ENCODE measurements around the gene SAP30BP.

GRCh38 chr17:75627094-75627493 is 40.0 kb upstream of the SAP30BP start:
- TF ChIP-seq EP300 (IDR thresholded peaks at IDR 0.05; ENCODE audit: borderline replicate concordance in 1 of 2, control insufficient read depth in 1 of 2, low read depth in 2 of 2, low read length in 2 of 2) (no peak), GABPA (IDR thresholded peaks at IDR 0.05; ENCODE audit: low read depth) (no peak), WRNIP1 (IDR thresholded peaks at IDR 0.05; ENCODE audit: borderline replicate concordance, low read depth, low read length) (no peak), ZNF274 (IDR thresholded peaks at IDR 0.05; ENCODE audit: insufficient read depth, insufficient read length) (no peak), SIX5 (IDR thresholded peaks at IDR 0.05; ENCODE audit: low read depth, low read length, severe bottlenecking) (no peak), HCFC1 (IDR thresholded peaks at IDR 0.05; ENCODE audit: low read length) (no peak), YY1 (IDR thresholded peaks at IDR 0.05; ENCODE audit: low read depth, low read length) (no peak), POLR2A (IDR thresholded peaks at IDR 0.05; ENCODE audit: low read depth, low read length) (0 out of 2 replicates have a peak, but pooled peaks have one; percentile 1), SMC3 (IDR thresholded peaks at IDR 0.05; ENCODE audit: borderline replicate concordance, low read length) (no peak)
- TF ChIP-seq, protein P1, sequence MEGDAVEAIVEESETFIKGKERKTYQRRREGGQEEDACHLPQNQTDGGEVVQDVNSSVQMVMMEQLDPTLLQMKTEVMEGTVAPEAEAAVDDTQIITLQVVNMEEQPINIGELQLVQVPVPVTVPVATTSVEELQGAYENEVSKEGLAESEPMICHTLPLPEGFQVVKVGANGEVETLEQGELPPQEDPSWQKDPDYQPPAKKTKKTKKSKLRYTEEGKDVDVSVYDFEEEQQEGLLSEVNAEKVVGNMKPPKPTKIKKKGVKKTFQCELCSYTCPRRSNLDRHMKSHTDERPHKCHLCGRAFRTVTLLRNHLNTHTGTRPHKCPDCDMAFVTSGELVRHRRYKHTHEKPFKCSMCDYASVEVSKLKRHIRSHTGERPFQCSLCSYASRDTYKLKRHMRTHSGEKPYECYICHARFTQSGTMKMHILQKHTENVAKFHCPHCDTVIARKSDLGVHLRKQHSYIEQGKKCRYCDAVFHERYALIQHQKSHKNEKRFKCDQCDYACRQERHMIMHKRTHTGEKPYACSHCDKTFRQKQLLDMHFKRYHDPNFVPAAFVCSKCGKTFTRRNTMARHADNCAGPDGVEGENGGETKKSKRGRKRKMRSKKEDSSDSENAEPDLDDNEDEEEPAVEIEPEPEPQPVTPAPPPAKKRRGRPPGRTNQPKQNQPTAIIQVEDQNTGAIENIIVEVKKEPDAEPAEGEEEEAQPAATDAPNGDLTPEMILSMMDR (IDR thresholded peaks at IDR 0.05 in 2 of 3, conservative IDR thresholded peaks at IDR 0.05 in 1 of 3; ENCODE audit: control insufficient read depth in 2 of 3, extremely low read depth in 1 of 3, insufficient read depth in 1 of 3, low read depth in 3 of 3, low read length in 3 of 3), result no peak
